Hepatocyte (in vitro differentiated cells): ENCODE data around the gene CACNG7. TPM values are rescaled to one million over a fixed set of nuclear protein-coding genes. Genes with fewer than 3 reads are reported as not detected.
A peak's percentile ranks its signal among the peaks of the same experiment; 100 is the strongest.

Source experiments
- DNase-seq: peaks from one replicate; pipeline ENCODE4 v3.0.0-alpha.2; 2016; ENCODE audit warnings: low spot score
- H2AFZ ChIP-seq: fragments of 200-600 bp; sonication (generic); 2 replicates; pipeline ENCODE4 v1.6.0; 2016; ENCODE audit warnings: antibody characterized with exemption, mild to moderate bottlenecking
- H3K27ac ChIP-seq: fragments of 200-600 bp; sonication (generic); 2 replicates; pipeline ENCODE4 v1.5.1; 2016; ENCODE audit warnings: mild to moderate bottlenecking
- H3K27me3 ChIP-seq: fragments of 200-600 bp; sonication (generic); 2 replicates; pipeline ENCODE4 v1.6.1; 2016
- H3K36me3 ChIP-seq: fragments of 200-600 bp; sonication (generic); replicated peaks from 2 replicates; pipeline ENCODE4 v1.5.1; 2016; ENCODE audit warnings: low read depth; ENCODE audit not compliant: insufficient read depth
- H3K4me1 ChIP-seq: fragments of 200-600 bp; sonication (generic); 2 replicates; pipeline ENCODE4 v1.5.1; 2016; ENCODE audit warnings: mild to moderate bottlenecking, moderate library complexity; ENCODE audit not compliant: insufficient read depth
- H3K4me2 ChIP-seq: fragments of 200-600 bp; sonication (generic); 2 replicates; pipeline ENCODE4 v1.6.0; 2016
- H3K4me3 ChIP-seq: fragments of 200-600 bp; sonication (generic); 2 replicates; pipeline ENCODE4 v1.5.1; 2016; ENCODE audit warnings: mild to moderate bottlenecking
- H3K79me2 ChIP-seq: fragments of 200-600 bp; sonication (generic); 2 replicates; pipeline ENCODE4 v1.6.0; 2017; ENCODE audit warnings: mild to moderate bottlenecking
- H3K9me2 ChIP-seq: fragments of 200-600 bp; sonication (generic); replicated peaks from 2 replicates; pipeline ENCODE4 v1.6.0; 2017; ENCODE audit warnings: mild to moderate bottlenecking; ENCODE audit not compliant: insufficient read depth
- H3K9me3 ChIP-seq: fragments of 200-600 bp; sonication (generic); 2 replicates; pipeline ENCODE4 v1.5.1; 2016; ENCODE audit warnings: low read depth, mild to moderate bottlenecking
- H4K20me1 ChIP-seq: fragments of 200-600 bp; sonication (generic); 2 replicates; pipeline ENCODE4 v1.6.0; 2016; ENCODE audit warnings: mild to moderate bottlenecking; ENCODE audit not compliant: insufficient read depth, poor library complexity, severe bottlenecking
- CTCF ChIP-seq: fragments of 200-600 bp; sonication (generic); IDR thresholded peaks from 2 replicates; pipeline ENCODE4 v1.5.1; 2016; ENCODE audit warnings: antibody characterized with exemption, mild to moderate bottlenecking; ENCODE audit not compliant: poor library complexity
- EZH2 ChIP-seq: fragments of 200-600 bp; sonication (generic); IDR thresholded peaks from 2 replicates; pipeline ENCODE4 v1.6.1; 2016; ENCODE audit warnings: antibody characterized with exemption, mild to moderate bottlenecking, borderline replicate concordance
- EZH2phosphoT487 ChIP-seq: fragments of 200-600 bp; sonication (generic); IDR thresholded peaks from one replicate; pipeline ENCODE4 v1.6.1; 2018; ENCODE audit warnings: antibody characterized with exemption, mild to moderate bottlenecking, low read depth, moderate library complexity; ENCODE audit not compliant: unreplicated experiment, severe bottlenecking
- WGBS: methylation state at CpG from one replicate; pipeline ENCODE4 v1.1.6; 2016; ENCODE audit warnings: low lambda C conversion rate; ENCODE audit errors: missing lambda C conversion rate; 5-methylcytosine and 5-hydroxymethylcytosine counted together
- polyA plus RNA-seq: library from polyadenylated mRNA; unstranded; fragments of >200 nt; fragmentation: Nextera tagmentation; extraction: Ambion mirVana; gene quantifications from 2 replicates; pipeline ENCODE4 v1.2.1, GENCODE V29; 2016
- total RNA-seq: library from RNA; depleted of rRNA; stranded (reverse); fragments of >200 nt; gene quantifications from 2 replicates; pipeline ENCODE4 v1.2.3, GENCODE V29; 2014

CACNG7 gene
- total and polyA plus RNA-seq, 2 experiments from 2014 or later: 0.31 to 0.90 TPM

- WGBS: 31% methylated on average over 6 of the region's 6 CpGs
- DNase-seq: no peak
- peaks cover 29% of the 10 kb centered on the region for H3K27me3 ChIP-seq
- no peaks in the 10 kb centered on the region for H3K79me2 ChIP-seq
- H2AFZ ChIP-seq: peak overlapping the region; percentile 3
- H3K27ac ChIP-seq: no peak overlapping the region
- H3K9me3 ChIP-seq: no peaks in the 10 kb centered on the region
- H4K20me1 ChIP-seq: peaks cover under 1% of the 10 kb centered on the region
- no peaks in the 10 kb centered on the region for H3K36me3 ChIP-seq
- no peak for TF ChIP-seq EZH2phosphoT487
- TF ChIP-seq CTCF: no peak
- no peak for TF ChIP-seq EZH2
- H3K9me2 ChIP-seq: no peaks in the 10 kb centered on the region
- H3K4me1 ChIP-seq: peaks cover 8% of the 10 kb centered on the region
- peak overlapping the region; percentile 86 for H3K4me2 ChIP-seq
- H3K4me3 ChIP-seq: no peak overlapping the region
Observed at GRCh38 chr19:53880711-53881481, 28.2 kb upstream of the CACNG7 start.

DNA sequence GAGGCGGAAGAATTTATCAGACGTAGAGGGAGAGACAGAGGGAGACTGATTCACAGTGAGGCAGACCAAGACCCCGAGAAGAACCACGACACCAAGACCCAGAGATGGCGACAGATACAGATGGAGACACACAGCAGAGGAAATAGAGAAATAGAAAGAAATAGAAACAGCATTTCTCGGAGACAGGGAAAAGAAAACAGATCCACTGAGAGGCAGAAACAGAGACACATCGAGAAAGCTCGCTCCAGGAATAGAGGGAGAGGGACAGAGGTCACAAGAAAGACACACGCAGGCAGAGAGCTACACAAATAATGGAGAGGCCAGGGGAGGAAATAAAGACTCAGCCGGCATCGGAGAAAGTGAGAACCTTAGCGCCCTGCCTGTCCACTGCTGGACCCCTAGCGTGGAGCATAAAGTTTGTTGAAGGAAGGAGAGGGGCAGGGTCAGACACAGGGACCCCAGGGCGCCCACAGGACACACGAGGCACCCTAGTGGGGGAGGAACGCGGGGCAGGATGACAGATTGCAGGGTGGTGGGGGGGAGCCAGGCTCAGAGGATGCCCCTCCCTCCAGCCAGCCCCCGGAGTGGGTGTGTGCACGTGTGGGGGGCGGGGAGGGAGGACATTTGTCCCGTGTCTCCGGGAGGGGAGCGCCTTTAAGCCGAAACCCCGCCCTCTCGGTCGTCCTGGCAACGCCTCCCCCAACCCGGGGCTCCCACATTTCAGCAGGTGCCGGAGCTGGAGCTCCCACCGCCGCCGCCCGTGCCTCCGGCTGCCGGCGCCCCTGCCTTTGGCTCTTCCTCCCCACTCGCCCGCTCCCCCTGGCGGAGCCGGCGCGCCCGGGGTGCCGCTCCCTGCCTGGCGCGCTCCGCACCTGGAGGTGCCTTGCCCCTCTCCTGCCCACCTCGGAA lies 27.3 kb upstream of the CACNG7 start, which contains the start of gene PRKCG:
TSS of gene PRKCG (plus strand) at position 716 of the 909 bp plus-strand sequence. CDS start 298 bp downstream, outside the sequence.
- Histone ChIP-seq H3K9me3 (no peaks in the 10 kb centered on the region), H3K9me2 (no peaks in the 10 kb centered on the region), H3K27me3 (peaks cover 29% of the 10 kb centered on the region), H4K20me1 (no peaks in the 10 kb centered on the region), H2AFZ (peak within 1 kb of the TSS; percentile 14), H3K4me2 (peak within 1 kb of the TSS; percentile 86), H3K4me3 (peak within 1 kb of the TSS; percentile 0), H3K79me2 (no peaks in the 10 kb centered on the region), H3K27ac (no peak within 1 kb of the TSS), H3K4me1 (peaks cover 8% of the 10 kb centered on the region), H3K36me3 (no peaks in the 10 kb centered on the region)
- WGBS: 3% methylated on average over 29 of the region's 49 CpGs
- TF ChIP-seq EZH2phosphoT487 (no peak), CTCF (peak; percentile 38)
- DNase-seq: peak; percentile 82

DNA sequence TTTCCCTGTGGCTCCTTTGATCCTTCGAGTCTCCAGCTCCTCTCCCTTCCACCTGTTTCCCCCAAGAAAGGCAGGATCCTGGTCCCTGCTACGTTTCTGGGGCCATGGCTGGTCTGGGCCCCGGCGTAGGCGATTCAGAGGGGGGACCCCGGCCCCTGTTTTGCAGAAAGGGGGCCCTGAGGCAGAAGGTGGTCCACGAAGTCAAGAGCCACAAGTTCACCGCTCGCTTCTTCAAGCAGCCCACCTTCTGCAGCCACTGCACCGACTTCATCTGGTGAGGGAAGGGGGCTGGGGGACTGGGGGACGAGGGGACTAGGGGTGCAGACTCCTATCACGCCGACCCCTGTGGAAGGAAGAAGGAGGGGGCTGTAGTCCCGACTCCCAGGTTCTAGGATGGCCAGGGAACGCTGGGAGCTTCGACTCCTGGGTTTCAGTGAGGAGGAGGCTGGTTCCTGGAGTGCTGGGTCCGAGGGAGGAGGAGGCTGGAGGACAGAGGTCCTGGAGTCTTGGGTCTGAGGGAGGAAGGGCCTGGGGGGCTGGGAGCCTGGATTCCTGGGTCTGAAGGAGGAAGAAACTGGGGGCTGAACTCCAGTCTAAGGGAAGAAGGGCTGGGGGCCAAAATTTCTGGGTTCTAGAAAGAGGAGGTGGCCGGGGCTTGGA lies 26.6 kb upstream of the CACNG7 start:
- Histone ChIP-seq H3K9me2 (no peaks in the 10 kb centered on the region), H3K4me1 (peaks cover 8% of the 10 kb centered on the region), H3K27me3 (peaks cover 29% of the 10 kb centered on the region), H3K4me3 (no peak overlapping the region), H3K4me2 (peak overlapping the region; percentile 86), H3K27ac (no peak overlapping the region), H3K79me2 (no peaks in the 10 kb centered on the region), H4K20me1 (no peaks in the 10 kb centered on the region), H2AFZ (peak overlapping the region; percentile 14), H3K36me3 (no peaks in the 10 kb centered on the region), H3K9me3 (no peaks in the 10 kb centered on the region)
- DNase-seq: no peak
- WGBS: 4% methylated on average over 18 of the region's 18 CpGs
- TF ChIP-seq EZH2phosphoT487 (no peak), EZH2 (no peak)
